IMR-90 (cell line): ENCODE measurements around the gene PALLD. TPM values are rescaled to one million over a fixed set of nuclear protein-coding genes. Genes with fewer than 3 reads are reported as not detected.

Source experiments
- ATAC-seq: fragments of 200-7000 bp; cut with Tn5 transposase; 2 replicates; pipeline ENCODE4 v1.9.1; 2020; ENCODE audit warnings: low read depth, mild to moderate bottlenecking, moderate library complexity
- BruUV-seq: library from RNA; stranded (reverse); fragments of 400-500 nt; replicated peaks from 2 replicates; lab custom pipeline; 2021; lab: Mats Ljungman, UMichigan
- CTCF ChIA-PET: fragments of 300-600 bp; formaldehyde crosslinking; extraction: SDS; loops from one replicate; lab custom pipeline; 2021; ENCODE audit warnings: antibody characterized with exemption; lab: Yijun Ruan, JAX
- POLR2A ChIA-PET: fragments of 300-600 bp; sonication (Branson Sonifier 250); formaldehyde crosslinking; loops from one replicate; lab custom pipeline; 2022; ENCODE audit warnings: antibody characterized with exemption; ENCODE audit not compliant: unreplicated experiment; lab: Charles Lee
- DNase-seq: peaks from one replicate; pipeline ENCODE4 v3.0.0; 2013
- H2AFZ ChIP-seq: replicated peaks from 2 replicates; pipeline ENCODE3; 2013; ENCODE audit warnings: low read length, mild to moderate bottlenecking; ENCODE audit not compliant: poor library complexity
- H2AK5ac ChIP-seq: 2 replicates; pipeline ENCODE4 v1.6.1; 2013; ENCODE audit warnings: low read depth, low read length, inconsistent platforms
- H2AK9ac ChIP-seq: replicated peaks from 2 replicates; pipeline ENCODE3; 2013; ENCODE audit warnings: mild to moderate bottlenecking, low read depth, low read length, moderate library complexity; ENCODE audit not compliant: poor library complexity
- H2BK120ac ChIP-seq: 2 replicates; pipeline ENCODE4 v1.6.1; 2013; ENCODE audit warnings: low read depth, low read length, inconsistent platforms
- H2BK15ac ChIP-seq: 3 replicates; pipeline ENCODE4 v1.6.1; 2013; ENCODE audit warnings: low read depth, low read length, inconsistent platforms
- H2BK20ac ChIP-seq: 2 replicates; pipeline ENCODE4 v1.6.1; 2013; ENCODE audit warnings: low read depth, mild to moderate bottlenecking, inconsistent platforms, low read length, moderate library complexity
- H2BK5ac ChIP-seq: 2 replicates; pipeline ENCODE4 v1.6.1; 2013; ENCODE audit warnings: mild to moderate bottlenecking, low read depth, low read length, inconsistent platforms; ENCODE audit not compliant: poor library complexity, severe bottlenecking
- H3K14ac ChIP-seq: replicated peaks from 2 replicates; pipeline ENCODE4 v1.6.1; 2013; ENCODE audit warnings: low read depth, low read length, inconsistent platforms
- H3K18ac ChIP-seq: 2 replicates; pipeline ENCODE4 v1.6.1; 2013; ENCODE audit warnings: low read depth, low read length, control low read depth
- H3K23ac ChIP-seq: 2 replicates; pipeline ENCODE4 v1.6.1; 2013; ENCODE audit warnings: low read depth, low read length, inconsistent platforms
- H3K27ac ChIP-seq: 2 replicates; pipeline ENCODE4 v1.5.1; 2013; ENCODE audit warnings: mild to moderate bottlenecking, control low read depth, low read length; ENCODE audit not compliant: insufficient read depth
- H3K27me3 ChIP-seq: 2 replicates; pipeline ENCODE4 v1.6.1; 2013; ENCODE audit warnings: low read length; ENCODE audit not compliant: control insufficient read depth, insufficient read depth
- H3K36me3 ChIP-seq: 2 replicates; pipeline ENCODE4 v1.6.1; 2013; ENCODE audit warnings: low read length, mixed read lengths; ENCODE audit not compliant: control insufficient read depth, insufficient read depth
- H3K4ac ChIP-seq: 2 replicates; pipeline ENCODE4 v1.6.1; 2013; ENCODE audit warnings: low read depth, low read length, inconsistent platforms
- H3K4me1 ChIP-seq: 2 replicates; pipeline ENCODE4 v1.6.1; 2013; ENCODE audit warnings: low read length, mixed read lengths; ENCODE audit not compliant: control insufficient read depth, insufficient read depth
- H3K4me2 ChIP-seq: 2 replicates; pipeline ENCODE4 v1.6.1; 2013; ENCODE audit warnings: low read depth, mild to moderate bottlenecking, control low read depth, low read length, moderate library complexity
- H3K4me3 ChIP-seq: 2 replicates; pipeline ENCODE4 v1.5.1; 2013; ENCODE audit warnings: low read depth, mild to moderate bottlenecking, control low read depth, low read length, moderate library complexity; ENCODE audit not compliant: insufficient read depth
- H3K56ac ChIP-seq: 2 replicates; pipeline ENCODE4 v1.6.1; 2013; ENCODE audit warnings: low read length, inconsistent platforms; ENCODE audit not compliant: insufficient read depth; ENCODE audit errors: extremely low read depth
- H3K79me1 ChIP-seq, 2 experiments: 2 replicates each; pipeline ENCODE4 v1.6.1; 2013; ENCODE audit warnings: low read length in 2 of 2, inconsistent platforms in 1 of 2, low read depth in 1 of 2
- H3K9ac ChIP-seq: 2 replicates; pipeline ENCODE4 v1.6.1; 2013; ENCODE audit warnings: low read depth, low read length, control low read depth
- H3K9me1 ChIP-seq: 2 replicates; pipeline ENCODE4 v1.6.1; 2013; ENCODE audit warnings: low read length, inconsistent platforms; ENCODE audit not compliant: insufficient read depth
- H3K9me3 ChIP-seq: 2 replicates; pipeline ENCODE4 v1.6.1; 2013; ENCODE audit warnings: low read length; ENCODE audit not compliant: control insufficient read depth, insufficient read depth
- H4K20me1 ChIP-seq: 2 replicates; pipeline ENCODE4 v1.6.1; 2013; ENCODE audit warnings: low read length, inconsistent platforms; ENCODE audit not compliant: insufficient read depth
- H4K5ac ChIP-seq: 2 replicates; pipeline ENCODE4 v1.6.1; 2013; ENCODE audit warnings: mild to moderate bottlenecking, low read depth, low read length, control low read depth
- H4K8ac ChIP-seq, 2 experiments: 2 replicates each; pipeline ENCODE4 v1.6.1; 2013; ENCODE audit warnings: low read depth in 2 of 2, low read length in 2 of 2, control low read depth in 1 of 2, inconsistent platforms in 1 of 2
- H4K91ac ChIP-seq: 2 replicates; pipeline ENCODE4 v1.6.1; 2013; ENCODE audit warnings: low read depth, low read length, inconsistent platforms; ENCODE audit not compliant: insufficient read depth
- BHLHE40 ChIP-seq: fragments of 150-350 bp; IDR thresholded peaks from 2 replicates; pipeline ENCODE4 v1.6.1; 2016; ENCODE audit warnings: mild to moderate bottlenecking, low read depth, low read length
- CTCF ChIP-seq: conservative IDR thresholded peaks from 2 replicates; pipeline ENCODE4 v1.5.1; 2012; ENCODE audit warnings: mild to moderate bottlenecking, low read depth, low read length, improper control_type of control experiment
- FOS ChIP-seq: fragments of 150-350 bp; IDR thresholded peaks from 2 replicates; pipeline ENCODE4 v1.6.1; 2016; ENCODE audit warnings: low read depth, low read length
- MAFK ChIP-seq: IDR thresholded peaks from 2 replicates; pipeline ENCODE4 v1.6.1; 2012; ENCODE audit warnings: low read depth, low read length, improper control_type of control experiment
- RFX5 ChIP-seq: IDR thresholded peaks from 2 replicates; pipeline ENCODE4 v1.8.0; 2012; ENCODE audit warnings: low read depth, mild to moderate bottlenecking, low read length, moderate library complexity
- WGBS, 2 experiments: methylation state at CpG; one replicate each; pipeline versions ENCODE4 v1.1.5 to v1.1.7; 2013; ENCODE audit warnings: missing lambda C conversion rate in 2 of 2; ENCODE audit not compliant: insufficient read length in 1 of 2; ENCODE audit errors: extremely low coverage in 2 of 2; 5-methylcytosine and 5-hydroxymethylcytosine counted together
- dilution Hi-C: fragments of 300-500 bp; cut with HindIII; formaldehyde crosslinking; loops from one replicate; pipeline ENCODE4 v1.14.3; 2018; ENCODE audit warnings: low sequenced_read_pairs; ENCODE audit not compliant: unreplicated experiment
- in situ Hi-C: fragments of 300-500 bp; cut with MboI; formaldehyde crosslinking; loops from 3 replicates; pipeline ENCODE4 v1.14.3; 2019; ENCODE audit warnings: low sequenced_read_pairs, inconsistent platforms, mixed read lengths
- intact Hi-C: fragments of 100-400 bp; cut with micrococcal nuclease; formaldehyde crosslinking; loops from 2 replicates; pipeline ENCODE4 v1.10.0; 2022
- polyA plus RNA-seq, 3 experiments: library from polyadenylated mRNA; depleted of rRNA; stranded (reverse); fragments of >200 nt; gene quantifications; 2 replicates each; pipeline ENCODE4 v1.2.3, GENCODE V29; 2012; ENCODE audit warnings: low replicate concordance in 1 of 3
- total RNA-seq: library from RNA; depleted of rRNA; stranded (reverse); fragments of >200 nt; gene quantifications from 2 replicates; pipeline ENCODE4 v1.2.3, GENCODE V29; 2012

The PALLD gene
- total and polyA plus RNA-seq, 2 of the 4 experiments (the other 2 are of a cell fraction) = 91.0 to 91.9 TPM

- Histone ChIP-seq H3K36me3 (no peaks in the 10 kb centered on the region), H2AK9ac (no peak overlapping the region), H2BK5ac (no peak overlapping the region), H3K14ac (no peak overlapping the region), H4K5ac (no peak overlapping the region), H3K18ac (no peak overlapping the region), H2AK5ac (no peak overlapping the region), H2BK15ac (no peak overlapping the region), H3K9me1 (no peaks in the 10 kb centered on the region), H3K27me3 (no peaks in the 10 kb centered on the region), H3K4me3 (no peak overlapping the region), H2BK20ac (no peak overlapping the region), H2AFZ (no peak overlapping the region), H3K4me2 (no peak overlapping the region), H3K4me1 (no peaks in the 10 kb centered on the region), H3K56ac (no peak overlapping the region), H3K4ac (no peak overlapping the region), H3K79me1 (no peaks in the 10 kb centered on the region), H4K20me1 (no peaks in the 10 kb centered on the region), H3K9me3 (no peaks in the 10 kb centered on the region), H4K8ac (no peak overlapping the region), H3K27ac (no peak overlapping the region), H3K23ac (no peak overlapping the region), H3K9ac (no peak overlapping the region), H4K91ac (no peak overlapping the region), H2BK120ac (no peak overlapping the region)
- ChIA-PET CTCF (no interaction called here), POLR2A (no interaction called here)
- dilution Hi-C loops (no loop called here), in situ Hi-C loops (no loop called here), intact Hi-C loops (no loop called here)
- TF ChIP-seq RFX5 = no peak
- TF ChIP-seq BHLHE40 = no peak
- TF ChIP-seq FOS = no peak
- TF ChIP-seq MAFK = peak; percentile 69
- no peak for TF ChIP-seq CTCF
- WGBS, 2 experiments = no CpG with 5 or more reads among the region's 4 CpGs
- no TSS peak for BruUV-seq
- DNase-seq (peak; percentile 16), ATAC-seq (no peak)
Observed at GRCh38 chr4:168461821-168462220, 35.0 kb upstream of the PALLD start.
